HEK293 (cell line): ENCODE data around the gene FXYD1.

Experiments
- CTCF ChIA-PET: fragments of 350-600 bp; formaldehyde crosslinking; extraction: SDS; loops from one replicate; lab custom pipeline; 2021; ENCODE audit warnings: antibody characterized with exemption; lab: Yijun Ruan, JAX
- POLR2A ChIA-PET: fragments of 300-600 bp; formaldehyde crosslinking; extraction: SDS; loops from one replicate; lab custom pipeline; 2020; ENCODE audit warnings: antibody characterized with exemption, inconsistent platforms; lab: Yijun Ruan, JAX
- H3K27ac ChIP-seq: fragments of 200-500 bp; sonication (Bioruptor generic); 2 replicates; pipeline ENCODE4 v1.5.1; 2014; ENCODE audit warnings: low read depth, low read length, control low read depth, inconsistent platforms; ENCODE audit errors: extremely low read depth
- H3K36me3 ChIP-seq, 2 experiments: fragments of 200-500 bp in 1 of 2; sonication (Bioruptor generic) in 1 of 2; 1 replicate in 1 of 2; 2 replicates in 1 of 2; pipeline ENCODE4 v1.5.1; 2014 to 2017; ENCODE audit warnings: inconsistent platforms in 2 of 2, low read length in 2 of 2; ENCODE audit not compliant: control insufficient read depth in 2 of 2, insufficient read depth in 1 of 2
- H3K4me1 ChIP-seq: fragments of 200-500 bp; sonication (Bioruptor generic); 2 replicates; pipeline ENCODE4 v1.5.1; 2014; ENCODE audit warnings: mild to moderate bottlenecking, low read length, inconsistent platforms; ENCODE audit not compliant: control insufficient read depth, insufficient read depth
- H3K4me3 ChIP-seq: 2 replicates; pipeline ENCODE4 v1.5.1; 2011; ENCODE audit warnings: low read depth, mild to moderate bottlenecking, control low read depth, low read length, moderate library complexity
- H3K9me3 ChIP-seq: fragments of 200-500 bp; sonication (Bioruptor generic); 2 replicates; pipeline ENCODE4 v1.5.1; 2014; ENCODE audit warnings: low read depth, low read length, inconsistent platforms; ENCODE audit not compliant: control insufficient read depth, insufficient read depth
- GLI4 ChIP-seq: fragments of 450-650 bp; formaldehyde crosslinking; IDR thresholded peaks from 2 replicates; pipeline ENCODE4 v1.5.1; 2016; ENCODE audit warnings: missing biosample characterization, missing genetic modification characterization
- GLIS2 ChIP-seq: fragments of 450-650 bp; formaldehyde crosslinking; IDR thresholded peaks from 2 replicates; pipeline ENCODE4 v1.5.1; 2016; ENCODE audit warnings: missing biosample characterization, missing genetic modification characterization
- IKZF3 ChIP-seq: fragments of 450-650 bp; IDR thresholded peaks from 2 replicates; pipeline ENCODE4 v1.5.0; 2018; ENCODE audit warnings: missing biosample characterization, mild to moderate bottlenecking, missing genetic modification characterization, moderate library complexity
- KLF1 ChIP-seq: fragments of 450-650 bp; formaldehyde crosslinking; IDR thresholded peaks from 2 replicates; pipeline ENCODE4 v1.5.1; 2016; ENCODE audit warnings: missing biosample characterization, missing genetic modification characterization
- MEIS1 ChIP-seq: sonication (generic); formaldehyde crosslinking; IDR thresholded peaks from 2 replicates; pipeline ENCODE4 v1.8.1; 2022; ENCODE audit warnings: missing genetic modification reagents, mild to moderate bottlenecking, borderline replicate concordance
- ZBTB7A ChIP-seq: fragments of 450-650 bp; formaldehyde crosslinking; IDR thresholded peaks from 2 replicates; pipeline ENCODE4 v1.5.1; 2016; ENCODE audit warnings: low read depth, missing biosample characterization, missing genetic modification characterization
- ZFP69B ChIP-seq: fragments of 450-650 bp; formaldehyde crosslinking; IDR thresholded peaks from 2 replicates; pipeline ENCODE4 v1.5.1; 2016; ENCODE audit warnings: missing biosample characterization, missing genetic modification characterization
- ZNF2 ChIP-seq: fragments of 450-650 bp; formaldehyde crosslinking; IDR thresholded peaks from 2 replicates; pipeline ENCODE4 v1.5.1; 2016; ENCODE audit warnings: missing biosample characterization, missing genetic modification characterization
- ZNF239 ChIP-seq: fragments of 450-650 bp; formaldehyde crosslinking; IDR thresholded peaks from 2 replicates; pipeline ENCODE4 v1.5.1; 2016; ENCODE audit warnings: missing biosample characterization, missing genetic modification characterization
- ZNF302 ChIP-seq: fragments of 450-650 bp; formaldehyde crosslinking; IDR thresholded peaks from 2 replicates; pipeline ENCODE4 v1.5.1; 2016; ENCODE audit warnings: missing biosample characterization, missing genetic modification characterization, low read depth
- ZNF354C ChIP-seq: fragments of 450-650 bp; formaldehyde crosslinking; IDR thresholded peaks from 2 replicates; pipeline ENCODE4 v1.5.1; 2016; ENCODE audit warnings: missing biosample characterization, missing genetic modification characterization, low read depth, borderline replicate concordance
- ZNF433 ChIP-seq: fragments of 450-650 bp; formaldehyde crosslinking; IDR thresholded peaks from 2 replicates; pipeline ENCODE4 v1.5.1; 2016; ENCODE audit warnings: missing biosample characterization, missing genetic modification characterization, low read depth
- ZNF473 ChIP-seq: fragments of 450-650 bp; formaldehyde crosslinking; IDR thresholded peaks from 2 replicates; pipeline ENCODE4 v1.5.1; 2017; ENCODE audit warnings: missing biosample characterization, missing genetic modification characterization
- ZNF501 ChIP-seq: fragments of 450-650 bp; formaldehyde crosslinking; IDR thresholded peaks from 2 replicates; pipeline ENCODE4 v1.5.1; 2016; ENCODE audit warnings: missing biosample characterization, missing genetic modification characterization
- ZNF555 ChIP-seq: fragments of 450-650 bp; formaldehyde crosslinking; conservative IDR thresholded peaks from 2 replicates; pipeline ENCODE4 v1.5.1; 2017; ENCODE audit warnings: missing biosample characterization, mild to moderate bottlenecking, missing genetic modification characterization, inconsistent platforms
- ZNF629 ChIP-seq: fragments of 450-650 bp; formaldehyde crosslinking; IDR thresholded peaks from 2 replicates; pipeline ENCODE4 v1.5.1; 2017; ENCODE audit warnings: missing biosample characterization, missing genetic modification characterization
- ZNF701 ChIP-seq: fragments of 450-650 bp; formaldehyde crosslinking; IDR thresholded peaks from 2 replicates; pipeline ENCODE4 v1.5.1; 2016; ENCODE audit warnings: missing biosample characterization, missing genetic modification characterization
- ZNF777 ChIP-seq: fragments of 450-650 bp; formaldehyde crosslinking; IDR thresholded peaks from 2 replicates; pipeline ENCODE4 v1.5.1; 2017; ENCODE audit warnings: missing biosample characterization, missing genetic modification characterization, borderline replicate concordance
- ZNF843 ChIP-seq: fragments of 450-650 bp; formaldehyde crosslinking; IDR thresholded peaks from 2 replicates; pipeline ENCODE4 v1.5.1; 2016; ENCODE audit warnings: missing biosample characterization, missing genetic modification characterization
- ZSCAN16 ChIP-seq: fragments of 450-650 bp; formaldehyde crosslinking; IDR thresholded peaks from 2 replicates; pipeline ENCODE4 v1.5.1; 2016; ENCODE audit warnings: missing biosample characterization, missing genetic modification characterization
- ZSCAN23 ChIP-seq: fragments of 450-650 bp; formaldehyde crosslinking; IDR thresholded peaks from 2 replicates; pipeline ENCODE4 v1.5.1; 2016; ENCODE audit warnings: missing biosample characterization, missing genetic modification characterization
- TF ChIP-seq, protein P1 (sequence below): fragments of 450-650 bp; formaldehyde crosslinking; IDR thresholded peaks from 2 replicates; pipeline ENCODE4 v1.5.1; 2016; ENCODE audit warnings: missing biosample characterization, missing genetic modification characterization
- TF ChIP-seq, protein P2 (sequence below): fragments of 450-650 bp; formaldehyde crosslinking; IDR thresholded peaks from 2 replicates; pipeline ENCODE4 v1.5.1; 2017; ENCODE audit warnings: missing biosample characterization, missing genetic modification characterization
- TF ChIP-seq, protein P3 (sequence below): fragments of 450-650 bp; formaldehyde crosslinking; IDR thresholded peaks from 2 replicates; pipeline ENCODE4 v1.5.1; 2017; ENCODE audit warnings: missing biosample characterization, missing genetic modification characterization
- TF ChIP-seq, protein P4 (sequence below): IDR thresholded peaks from 2 replicates; pipeline ENCODE4 v1.6.1; 2011; ENCODE audit warnings: mild to moderate bottlenecking, low read depth, low read length, borderline replicate concordance

FXYD1 gene

DNA sequence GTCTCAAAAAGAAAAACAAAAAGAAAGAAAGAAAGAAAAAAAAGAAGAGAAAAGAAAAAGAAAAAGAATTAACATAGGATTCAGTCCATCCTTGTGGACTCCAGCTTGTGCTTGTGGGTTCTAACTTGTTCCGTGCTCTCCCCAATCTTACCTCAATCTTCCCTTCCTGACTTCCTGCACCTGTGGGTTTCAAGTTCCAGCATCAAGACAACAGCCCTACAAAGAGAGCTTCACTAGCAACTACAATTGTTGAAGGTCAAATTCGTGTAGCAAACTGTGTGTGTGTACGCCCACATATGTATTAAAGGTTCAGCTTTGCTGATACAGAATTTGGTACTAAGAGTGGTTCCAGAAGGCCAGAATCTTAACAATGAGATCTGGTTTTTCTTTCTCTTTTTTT lies 41.2 kb downstream of the FXYD1 start:
- H3K4me1 ChIP-seq = no peaks in the 10 kb centered on the region
- POLR2A ChIA-PET = interaction anchor here (1.0 kb wide), 1 partner anchor 18 kb away, joined by 3 read pairs; no protein-coding TSS in a partner anchor
- H3K9me3 ChIP-seq = peaks cover 7% of the 10 kb centered on the region
- CTCF ChIA-PET = interaction anchor here (1.1 to 4.2 kb wide), 8 partner anchors 11 to 136 kb away, joined by 4 to 32 read pairs (median 5); partner anchors contain the start of gene FXYD5
- H3K4me3 ChIP-seq = no peak overlapping the region
- TF ChIP-seq, protein P1, sequence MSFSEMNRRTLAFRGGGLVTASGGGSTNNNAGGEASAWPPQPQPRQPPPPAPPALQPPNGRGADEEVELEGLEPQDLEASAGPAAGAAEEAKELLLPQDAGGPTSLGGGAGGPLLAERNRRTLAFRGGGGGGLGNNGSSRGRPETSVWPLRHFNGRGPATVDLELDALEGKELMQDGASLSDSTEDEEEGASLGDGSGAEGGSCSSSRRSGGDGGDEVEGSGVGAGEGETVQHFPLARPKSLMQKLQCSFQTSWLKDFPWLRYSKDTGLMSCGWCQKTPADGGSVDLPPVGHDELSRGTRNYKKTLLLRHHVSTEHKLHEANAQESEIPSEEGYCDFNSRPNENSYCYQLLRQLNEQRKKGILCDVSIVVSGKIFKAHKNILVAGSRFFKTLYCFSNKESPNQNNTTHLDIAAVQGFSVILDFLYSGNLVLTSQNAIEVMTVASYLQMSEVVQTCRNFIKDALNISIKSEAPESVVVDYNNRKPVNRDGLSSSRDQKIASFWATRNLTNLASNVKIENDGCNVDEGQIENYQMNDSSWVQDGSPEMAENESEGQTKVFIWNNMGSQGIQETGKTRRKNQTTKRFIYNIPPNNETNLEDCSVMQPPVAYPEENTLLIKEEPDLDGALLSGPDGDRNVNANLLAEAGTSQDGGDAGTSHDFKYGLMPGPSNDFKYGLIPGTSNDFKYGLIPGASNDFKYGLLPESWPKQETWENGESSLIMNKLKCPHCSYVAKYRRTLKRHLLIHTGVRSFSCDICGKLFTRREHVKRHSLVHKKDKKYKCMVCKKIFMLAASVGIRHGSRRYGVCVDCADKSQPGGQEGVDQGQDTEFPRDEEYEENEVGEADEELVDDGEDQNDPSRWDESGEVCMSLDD (tag by site-specific recombination) = no peak
- TF ChIP-seq ZNF629 = no peak
- no peak for TF ChIP-seq ZNF701 (tag by site-specific recombination)
- no peak for TF ChIP-seq ZNF843 (tag by site-specific recombination)
- TF ChIP-seq, protein P2, sequence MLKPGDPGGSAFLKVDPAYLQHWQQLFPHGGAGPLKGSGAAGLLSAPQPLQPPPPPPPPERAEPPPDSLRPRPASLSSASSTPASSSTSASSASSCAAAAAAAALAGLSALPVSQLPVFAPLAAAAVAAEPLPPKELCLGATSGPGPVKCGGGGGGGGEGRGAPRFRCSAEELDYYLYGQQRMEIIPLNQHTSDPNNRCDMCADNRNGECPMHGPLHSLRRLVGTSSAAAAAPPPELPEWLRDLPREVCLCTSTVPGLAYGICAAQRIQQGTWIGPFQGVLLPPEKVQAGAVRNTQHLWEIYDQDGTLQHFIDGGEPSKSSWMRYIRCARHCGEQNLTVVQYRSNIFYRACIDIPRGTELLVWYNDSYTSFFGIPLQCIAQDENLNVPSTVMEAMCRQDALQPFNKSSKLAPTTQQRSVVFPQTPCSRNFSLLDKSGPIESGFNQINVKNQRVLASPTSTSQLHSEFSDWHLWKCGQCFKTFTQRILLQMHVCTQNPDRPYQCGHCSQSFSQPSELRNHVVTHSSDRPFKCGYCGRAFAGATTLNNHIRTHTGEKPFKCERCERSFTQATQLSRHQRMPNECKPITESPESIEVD = no peak
- no peak for TF ChIP-seq ZBTB7A (tag by site-specific recombination)
- TF ChIP-seq MEIS1 (CRISPR knock-in tag) = no peak
- no peak for TF ChIP-seq ZFP69B (tag by site-specific recombination)
- TF ChIP-seq ZNF473 (tag by site-specific recombination) = no peak
- TF ChIP-seq ZNF2 (tag by site-specific recombination) = no peak
- no peak for TF ChIP-seq ZNF777 (tag by site-specific recombination)
- no peak for TF ChIP-seq ZNF302 (tag by site-specific recombination)
- TF ChIP-seq ZNF433 (tag by site-specific recombination) = no peak
- TF ChIP-seq, all 188 proteins: peak for 0
- Histone ChIP-seq H3K36me3 (no peaks in the 10 kb centered on the region), H3K27ac (no peak overlapping the region)

DNA sequence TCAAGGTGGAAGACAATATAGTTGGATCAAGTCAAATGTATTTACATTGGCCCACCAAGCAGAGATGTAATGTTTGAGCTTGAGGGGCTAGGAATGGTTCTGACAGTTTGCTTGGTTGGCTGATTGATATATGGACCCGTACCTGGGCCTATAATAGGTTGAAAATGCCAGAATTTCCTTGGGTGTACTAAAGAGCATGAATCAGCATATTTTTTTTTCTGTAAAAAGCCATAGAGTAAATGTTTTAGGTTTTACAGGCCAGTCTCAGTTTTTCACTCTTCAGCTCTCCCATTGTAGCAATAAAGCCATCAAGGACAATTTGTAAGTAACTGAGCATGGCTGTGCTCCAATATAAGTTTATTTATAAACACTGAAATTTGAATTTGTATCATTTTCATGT lies 42.8 kb downstream of the FXYD1 start:
- Histone ChIP-seq H3K27ac (no peak overlapping the region), H3K36me3 (no peaks in the 10 kb centered on the region), H3K9me3 (peaks cover 7% of the 10 kb centered on the region), H3K4me3 (no peak overlapping the region), H3K4me1 (no peaks in the 10 kb centered on the region)
- TF ChIP-seq ZNF501 (tag by site-specific recombination) (no peak), ZNF555 (no peak), GLI4 (tag by site-specific recombination) (no peak), ZNF354C (tag by site-specific recombination) (no peak), ZSCAN23 (tag by site-specific recombination) (no peak), GLIS2 (no peak), ZSCAN16 (tag by site-specific recombination) (no peak), ZNF843 (tag by site-specific recombination) (no peak), ZNF629 (no peak), KLF1 (tag by site-specific recombination) (no peak), ZNF239 (tag by site-specific recombination) (no peak), ZNF302 (tag by site-specific recombination) (no peak), IKZF3 (tag by site-specific recombination) (no peak)
- TF ChIP-seq, protein P2 = no peak
- TF ChIP-seq, protein P3, sequence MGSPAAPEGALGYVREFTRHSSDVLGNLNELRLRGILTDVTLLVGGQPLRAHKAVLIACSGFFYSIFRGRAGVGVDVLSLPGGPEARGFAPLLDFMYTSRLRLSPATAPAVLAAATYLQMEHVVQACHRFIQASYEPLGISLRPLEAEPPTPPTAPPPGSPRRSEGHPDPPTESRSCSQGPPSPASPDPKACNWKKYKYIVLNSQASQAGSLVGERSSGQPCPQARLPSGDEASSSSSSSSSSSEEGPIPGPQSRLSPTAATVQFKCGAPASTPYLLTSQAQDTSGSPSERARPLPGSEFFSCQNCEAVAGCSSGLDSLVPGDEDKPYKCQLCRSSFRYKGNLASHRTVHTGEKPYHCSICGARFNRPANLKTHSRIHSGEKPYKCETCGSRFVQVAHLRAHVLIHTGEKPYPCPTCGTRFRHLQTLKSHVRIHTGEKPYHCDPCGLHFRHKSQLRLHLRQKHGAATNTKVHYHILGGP (tag by site-specific recombination) = no peak
- TF ChIP-seq, protein P4, sequence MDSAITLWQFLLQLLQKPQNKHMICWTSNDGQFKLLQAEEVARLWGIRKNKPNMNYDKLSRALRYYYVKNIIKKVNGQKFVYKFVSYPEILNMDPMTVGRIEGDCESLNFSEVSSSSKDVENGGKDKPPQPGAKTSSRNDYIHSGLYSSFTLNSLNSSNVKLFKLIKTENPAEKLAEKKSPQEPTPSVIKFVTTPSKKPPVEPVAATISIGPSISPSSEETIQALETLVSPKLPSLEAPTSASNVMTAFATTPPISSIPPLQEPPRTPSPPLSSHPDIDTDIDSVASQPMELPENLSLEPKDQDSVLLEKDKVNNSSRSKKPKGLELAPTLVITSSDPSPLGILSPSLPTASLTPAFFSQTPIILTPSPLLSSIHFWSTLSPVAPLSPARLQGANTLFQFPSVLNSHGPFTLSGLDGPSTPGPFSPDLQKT = no peak
- CTCF ChIA-PET = interaction anchor here (0.7 to 4.2 kb wide), 11 partner anchors 13 to 138 kb away, joined by 3 to 32 read pairs (median 4); partner anchors contain the start of genes FXYD7 and LGI4
- POLR2A ChIA-PET = interaction anchor here (0.6 kb wide), 1 partner anchor 21 kb away, joined by 3 read pairs; no protein-coding TSS in a partner anchor
